Measurements from ENCODE around the gene OR52I2.

OR52I2 gene

DNA sequence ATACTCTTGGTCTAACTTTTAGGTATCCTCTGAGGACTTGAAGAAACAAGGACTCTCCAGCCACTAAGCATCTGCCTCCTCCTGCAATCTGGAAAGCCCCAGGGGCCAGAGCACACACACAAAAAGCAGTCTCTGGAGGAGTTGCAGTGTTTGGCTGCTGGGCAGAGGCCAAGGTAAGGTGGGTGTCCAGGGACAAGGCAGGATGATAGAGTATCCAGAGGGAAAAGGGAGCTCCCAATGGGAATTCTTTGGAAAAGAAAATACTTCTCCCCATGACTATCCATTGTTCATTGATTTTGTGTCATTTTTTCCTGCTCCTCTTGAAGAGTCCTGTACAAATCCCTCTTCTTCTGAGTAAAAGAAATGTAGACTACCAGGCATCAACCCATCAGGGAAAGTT, at the start of gene OR52I2:
Gene OR52I2 (plus strand): TSS at position 301 of the 400 bp plus-strand sequence.
- no peak for DNase-seq

DNA sequence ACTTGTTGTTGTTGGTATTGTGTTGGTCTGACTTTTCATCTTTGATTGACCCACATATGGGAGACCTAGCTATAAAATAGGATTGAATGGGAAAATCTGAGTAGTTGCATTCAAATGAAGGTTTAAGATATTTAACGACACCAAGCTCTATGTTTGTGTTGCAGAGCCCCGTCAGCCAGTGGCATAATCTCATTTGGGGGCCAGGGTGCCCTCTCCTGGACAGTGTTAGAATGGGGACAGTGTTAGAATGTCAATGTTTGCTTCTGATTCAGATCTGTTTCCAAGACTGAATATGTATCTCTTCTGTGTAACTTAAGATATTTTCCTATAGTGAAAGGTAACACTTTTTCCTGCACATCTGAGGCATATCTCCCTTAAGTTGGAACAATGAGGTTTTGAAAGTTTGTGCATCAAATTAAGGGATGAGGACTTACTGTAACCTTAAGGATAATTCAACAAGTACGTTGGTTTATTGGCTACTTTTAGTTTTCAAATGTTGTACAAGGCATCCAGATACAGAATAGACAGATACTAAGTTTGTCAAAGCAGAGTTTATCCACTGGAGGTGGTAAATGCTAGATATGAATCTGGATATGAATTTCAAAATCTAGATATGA, 41.8 kb upstream of the OR52I2 start:
- peak; percentile 17 for DNase-seq

DNA sequence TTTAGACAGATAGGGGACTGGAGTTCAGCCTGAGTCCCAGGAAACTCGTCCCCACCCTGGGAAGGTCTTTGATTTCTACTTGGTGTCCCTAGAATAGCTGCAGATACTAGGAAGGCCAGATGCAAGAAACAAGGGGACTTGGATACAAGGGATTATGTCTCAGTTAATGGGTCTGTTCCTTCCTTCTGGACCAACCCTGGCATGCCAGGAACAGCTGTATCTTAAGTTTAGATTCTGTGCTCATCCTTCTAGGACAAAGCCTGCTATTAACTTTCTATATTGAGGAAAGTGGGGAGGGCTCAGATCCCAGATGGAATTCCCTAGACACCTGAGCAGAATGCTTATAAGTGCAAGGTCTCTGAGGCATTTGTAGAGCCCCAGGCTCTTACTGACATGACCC, 40.5 kb upstream of the OR52I2 start:
- DNase-seq = no peak

DNA sequence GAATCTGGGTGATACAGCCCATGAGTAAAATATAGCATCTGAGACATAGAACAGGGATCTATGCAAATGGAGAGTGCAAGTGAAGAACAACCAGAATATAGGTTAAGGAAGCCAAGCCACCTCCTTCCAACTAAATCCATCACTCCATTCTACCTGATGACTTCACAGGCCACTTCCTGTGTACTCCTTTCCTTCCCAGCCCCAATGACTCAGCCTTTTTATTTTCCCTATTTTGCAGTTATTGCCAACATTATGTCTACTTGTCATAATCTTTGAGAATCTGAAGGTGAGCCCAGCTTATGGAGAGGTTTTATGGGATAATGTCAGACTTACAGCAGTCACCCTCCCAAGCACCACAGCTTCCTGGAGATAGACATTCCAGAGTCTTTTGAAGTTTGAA, 38.0 kb upstream of the OR52I2 start:
- no peak for DNase-seq

DNA sequence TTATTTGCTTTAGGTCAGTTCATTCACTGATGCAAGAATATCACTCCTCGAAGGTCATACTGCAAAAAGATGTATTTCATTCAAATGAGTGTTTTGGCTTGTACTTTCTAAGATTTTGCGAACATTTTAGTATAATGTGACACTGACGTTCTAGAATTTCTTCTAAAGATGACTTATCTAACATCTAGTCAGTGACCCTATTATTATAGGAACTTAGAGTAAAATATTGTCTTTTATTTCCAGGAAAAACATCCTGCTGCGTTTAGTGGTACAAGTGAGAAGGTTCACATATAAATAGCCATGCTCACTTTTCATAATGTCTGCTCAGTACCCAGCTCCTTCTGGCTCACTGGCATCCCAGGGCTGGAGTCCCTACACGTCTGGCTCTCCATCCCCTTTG, 36.7 kb upstream of the OR52I2 start, which contains the start of gene OR52M1:
Gene OR52M1 (plus strand): TSS at position 301 of the 400 bp plus-strand sequence. CDS start 0 bp downstream, at position 301.
- no peak for DNase-seq

DNA sequence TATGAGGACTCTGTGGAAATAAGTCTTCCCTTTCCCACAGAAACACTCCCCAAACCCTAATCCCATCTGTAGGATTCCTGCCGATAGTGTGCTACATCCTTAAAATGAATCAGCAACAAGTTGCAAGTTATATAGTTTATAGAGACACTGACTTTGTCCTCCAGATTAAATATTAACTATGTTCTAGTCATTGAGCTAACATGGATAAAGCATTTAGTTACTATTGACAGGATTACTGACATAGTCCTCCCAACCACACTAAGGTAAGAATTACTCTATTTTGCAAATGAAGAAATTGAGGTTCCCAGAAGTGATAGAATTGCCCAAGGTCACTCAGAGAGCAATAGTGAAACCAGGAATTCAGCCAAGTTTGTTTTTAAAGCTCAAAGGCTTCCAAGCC, 34.7 kb upstream of the OR52I2 start:
- no peak for DNase-seq

DNA sequence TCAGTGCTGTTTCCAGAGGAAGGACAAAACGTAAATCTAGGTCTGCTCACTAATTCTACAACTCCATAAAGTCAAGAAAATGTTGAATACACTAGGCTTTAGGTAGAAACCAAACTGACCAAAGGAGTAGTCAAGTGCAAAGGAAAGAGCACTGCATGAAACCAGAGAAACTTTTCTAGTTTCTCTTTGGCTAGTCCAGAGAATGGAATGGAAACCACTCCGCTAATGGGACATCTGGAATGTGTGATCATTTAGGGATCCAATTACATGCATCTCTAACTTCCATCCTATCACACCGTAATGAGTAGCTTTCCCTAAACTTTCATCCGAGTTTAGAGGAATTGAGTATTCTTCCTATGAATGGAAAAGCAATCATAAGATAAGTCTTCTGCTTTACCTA, 34.1 kb upstream of the OR52I2 start:
- DNase-seq = no peak

DNA sequence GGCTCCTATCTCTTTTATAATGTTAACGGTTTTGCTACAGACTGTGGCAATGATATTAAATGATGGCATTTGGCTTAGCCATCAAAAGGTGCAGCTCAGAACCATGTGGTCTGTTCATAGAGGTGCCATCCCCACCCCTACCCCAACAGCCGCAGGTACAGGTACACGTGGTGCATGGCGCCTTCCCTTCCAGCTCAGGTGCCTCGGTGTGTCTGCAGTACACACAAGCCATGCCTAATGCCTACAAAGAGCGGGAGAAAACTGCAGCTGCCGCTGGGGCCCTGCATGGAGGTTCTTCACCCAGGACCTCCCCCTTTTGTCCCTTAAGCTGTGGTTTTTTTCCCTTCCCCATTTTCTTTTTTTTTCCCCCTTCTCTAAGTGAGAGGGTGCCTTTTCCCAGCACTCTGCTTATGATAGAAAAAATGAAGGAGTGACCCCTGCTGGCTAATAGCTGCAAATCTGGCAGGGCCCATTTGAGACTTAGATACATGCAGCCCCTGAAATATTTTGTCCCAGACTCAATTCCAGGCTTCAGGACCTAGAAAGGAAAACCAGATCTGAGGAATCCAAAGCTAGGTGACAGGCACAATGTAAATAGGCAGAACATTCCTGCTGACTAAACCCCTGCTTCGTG, 30.1 kb upstream of the OR52I2 start:
- DNase-seq = no peak

DNA sequence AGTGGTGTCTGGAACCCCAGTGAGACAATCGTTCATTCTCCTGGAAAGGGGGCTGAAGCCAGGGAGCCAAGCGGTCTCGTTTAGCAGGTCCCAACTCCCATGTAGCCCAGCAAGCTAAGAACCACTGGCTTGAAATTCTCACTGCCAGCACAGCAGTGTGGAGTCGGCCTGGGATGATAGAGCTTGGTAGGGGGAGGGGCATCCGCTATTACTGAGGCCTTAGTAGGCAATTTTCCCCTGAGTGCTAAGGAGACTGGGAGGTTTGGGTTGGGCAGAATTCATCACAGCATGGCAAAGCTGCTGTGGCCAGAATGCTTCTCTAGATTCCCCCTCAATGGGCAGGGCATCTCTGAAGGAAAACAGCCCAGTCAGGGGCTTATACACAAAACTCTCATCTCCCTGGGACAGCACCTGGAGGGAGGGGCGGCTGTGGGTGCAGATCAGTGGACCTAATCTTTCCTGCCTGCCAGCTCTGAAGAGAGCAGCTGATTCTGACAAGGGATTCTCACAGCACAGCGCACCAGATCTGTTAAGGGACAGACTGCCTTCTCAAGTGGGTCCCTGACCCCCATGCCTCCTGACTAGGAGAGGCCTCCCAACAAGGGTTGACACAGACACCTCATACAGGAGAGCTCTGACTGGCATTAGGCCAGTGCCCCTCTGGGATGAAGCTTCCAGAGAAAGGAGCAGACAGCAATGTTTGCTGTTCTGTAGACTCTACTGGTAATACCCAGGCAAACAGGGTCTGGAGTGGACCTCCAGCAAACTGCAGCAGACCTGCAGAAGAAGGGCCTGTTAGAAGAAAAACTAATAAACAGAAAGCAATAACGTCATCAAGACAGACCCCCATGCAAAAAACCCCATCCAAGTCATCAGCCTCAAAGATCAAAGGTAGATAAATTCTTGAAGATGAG, 21.8 kb upstream of the OR52I2 start:
- no peak for DNase-seq

DNA sequence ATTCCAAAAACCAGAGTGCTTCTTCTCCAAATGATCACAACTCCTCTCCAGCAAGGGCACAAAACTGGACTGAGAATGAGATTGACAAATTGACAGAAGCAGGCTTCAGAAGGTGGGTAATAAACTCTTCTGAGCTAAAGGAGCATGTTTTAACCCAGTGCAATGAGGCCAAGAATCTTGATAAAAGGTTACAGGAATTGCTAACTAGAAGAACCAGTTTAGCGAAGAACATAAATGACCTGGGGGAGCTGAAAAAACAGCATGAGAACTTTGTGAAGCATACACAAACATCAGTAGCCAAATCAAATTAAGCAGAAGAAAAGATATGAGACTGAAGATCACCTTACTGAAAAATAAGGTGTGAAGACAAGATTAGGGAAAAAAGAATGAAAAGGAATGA, 21.1 kb upstream of the OR52I2 start:
- no peak for DNase-seq

DNA sequence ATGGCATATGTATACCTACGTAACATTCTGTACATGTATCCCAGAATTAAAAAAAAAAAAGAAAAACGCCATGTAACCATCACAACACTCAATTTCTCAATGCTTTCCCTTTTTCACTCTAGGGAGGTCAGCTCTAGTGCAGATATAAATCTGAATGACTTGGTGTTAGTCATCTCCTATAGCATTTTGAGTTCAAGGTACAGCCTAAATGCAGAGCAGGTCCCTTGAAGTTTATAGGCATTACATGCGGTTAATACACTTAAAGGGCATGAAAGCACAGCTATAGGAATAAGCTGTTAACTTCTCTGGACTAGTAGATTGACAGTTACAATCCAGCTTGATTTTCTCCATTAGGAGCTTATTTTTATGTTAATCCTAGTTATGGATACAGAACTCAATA, 16.2 kb upstream of the OR52I2 start:
- DNase-seq = no peak

DNA sequence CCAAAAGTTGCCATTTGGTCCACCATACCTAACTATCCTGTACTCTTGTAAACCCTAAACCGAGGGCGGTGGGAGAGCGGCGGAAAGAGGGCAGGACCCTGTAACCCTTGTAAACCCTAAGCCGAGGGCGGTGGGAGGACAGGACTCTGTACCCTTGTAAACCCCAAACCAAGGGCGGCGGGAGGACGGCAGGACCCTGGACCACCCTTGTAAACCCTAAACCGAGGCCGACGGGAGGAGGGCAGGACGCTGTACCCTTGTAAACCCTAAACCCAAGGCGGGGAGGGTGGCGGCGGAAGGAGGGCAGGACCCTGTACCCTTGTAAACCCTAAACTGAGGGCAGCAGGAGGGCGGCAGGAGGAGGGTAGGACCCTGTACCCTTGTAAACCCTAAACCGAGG, 12.5 kb upstream of the OR52I2 start:
- DNase-seq = no peak

DNA sequence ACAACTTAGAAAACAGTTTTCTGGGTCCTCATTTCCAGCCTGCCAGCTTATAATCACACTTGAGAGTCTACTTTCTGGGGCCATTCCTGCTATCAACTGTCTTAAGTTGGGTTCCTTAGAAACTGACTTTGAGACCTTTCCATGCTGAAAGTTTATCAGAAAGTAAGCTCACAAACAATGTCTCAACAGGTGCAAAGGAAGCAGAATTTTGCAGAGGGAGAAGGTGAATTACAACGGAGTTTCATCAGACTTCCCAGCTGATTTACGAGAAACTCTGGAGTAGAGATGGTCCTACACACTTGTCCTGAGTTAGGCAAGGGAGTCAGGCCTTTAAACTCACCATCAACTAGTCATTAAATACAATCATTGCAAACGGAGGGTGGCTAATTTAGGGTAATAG, 4.7 kb upstream of the OR52I2 start:
- DNase-seq = no peak

DNA sequence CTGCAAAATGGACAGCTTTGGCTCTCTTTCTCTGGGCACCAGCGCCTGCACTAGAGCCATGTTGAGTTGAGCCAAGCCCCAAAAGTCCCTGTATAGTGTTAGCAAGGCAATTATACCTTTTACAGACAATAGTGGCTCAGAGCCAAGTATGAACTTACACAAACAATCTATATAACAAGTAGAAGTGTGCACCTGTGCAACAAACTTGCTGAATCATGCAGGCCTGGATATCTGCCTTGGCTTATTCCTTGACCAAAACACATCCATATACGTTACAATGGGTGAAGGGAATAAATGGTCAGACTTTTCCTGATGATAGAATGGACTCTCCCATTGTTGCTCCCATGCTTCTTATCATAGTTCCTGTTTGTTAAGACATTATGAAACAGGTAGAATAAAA, 3.8 kb upstream of the OR52I2 start:
- DNase-seq = no peak

DNA sequence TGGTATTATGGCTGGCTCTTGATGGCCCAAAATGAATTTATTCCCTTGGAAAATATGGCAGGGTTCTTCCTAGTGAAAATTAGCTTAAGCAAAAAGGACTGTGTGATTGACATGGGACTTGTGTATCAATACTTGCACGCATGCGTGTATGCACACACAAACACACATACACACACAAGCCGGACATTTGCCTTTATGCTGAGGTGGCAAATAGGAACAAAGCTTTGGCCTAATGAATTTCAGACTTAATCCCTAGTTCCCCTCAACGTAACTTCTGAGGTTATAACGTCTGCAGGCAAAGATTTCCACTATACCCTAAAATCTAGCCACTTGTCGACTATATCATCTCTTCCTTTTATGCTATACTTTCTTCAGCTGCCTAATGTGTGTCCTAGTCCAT, 2.9 kb upstream of the OR52I2 start:
- no peak for DNase-seq

DNA sequence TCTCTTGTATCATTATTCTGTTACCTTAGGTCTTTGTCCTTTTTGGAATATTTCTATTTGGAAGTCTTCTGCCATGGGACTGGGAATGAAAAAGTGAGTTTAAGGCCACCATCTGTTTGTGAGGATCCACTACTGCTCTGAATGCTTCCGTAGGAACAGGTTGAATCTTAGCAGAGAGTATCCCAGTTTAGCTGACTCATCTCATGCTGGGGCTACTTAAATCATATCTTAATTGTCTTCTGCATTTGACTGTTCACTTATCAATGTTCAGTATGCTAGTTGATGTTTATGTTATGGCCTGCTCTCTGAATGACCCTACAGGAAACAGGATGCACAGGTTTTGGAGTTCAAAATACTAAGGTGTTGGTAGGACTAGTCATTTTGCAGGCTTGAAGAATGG, 1.4 kb upstream of the OR52I2 start:
- no peak for DNase-seq

DNA sequence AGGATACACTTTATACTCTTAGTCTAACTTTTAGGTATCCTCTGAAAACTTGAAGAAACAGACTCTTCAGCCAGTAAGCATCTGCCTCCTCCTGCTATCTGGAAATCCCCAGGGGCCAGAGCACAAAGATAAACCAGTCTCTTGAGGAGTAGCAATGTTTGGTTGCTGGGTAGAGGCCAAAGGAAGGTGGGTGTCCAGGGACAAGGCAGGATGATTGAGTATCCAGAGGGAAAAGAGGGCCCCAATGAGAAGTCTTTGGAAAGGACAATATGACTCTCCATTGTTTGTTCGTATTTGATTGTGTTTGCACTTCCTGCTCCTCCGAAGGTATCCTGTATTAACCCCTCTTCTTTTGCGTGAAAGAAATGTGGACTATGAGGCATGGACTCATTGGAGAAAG, 7.5 kb downstream of the OR52I2 start:
- DNase-seq = no peak

DNA sequence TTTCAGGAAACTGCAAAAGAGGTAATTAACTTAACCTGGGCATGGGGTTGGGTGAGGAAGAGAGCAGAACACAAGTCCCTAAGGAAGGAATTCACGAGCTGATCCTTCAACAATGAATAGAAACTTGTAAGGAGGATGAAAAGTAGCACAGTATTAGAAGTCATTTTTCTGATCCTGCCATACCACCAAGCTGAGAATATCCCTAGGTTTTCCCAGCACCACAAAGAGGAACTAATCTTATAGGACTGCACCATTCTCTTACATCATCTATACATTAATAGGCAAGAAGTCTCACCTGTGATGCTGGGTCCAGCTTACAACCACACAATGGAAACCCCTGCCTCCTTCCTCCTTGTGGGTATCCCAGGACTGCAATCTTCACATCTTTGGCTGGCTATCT, 12.2 kb downstream of the OR52I2 start, which contains the start of gene OR52I1:
Gene OR52I1 (plus strand): TSS at position 301 of the 400 bp plus-strand sequence. CDS start 0 bp downstream, at position 301.
- no peak for DNase-seq

DNA sequence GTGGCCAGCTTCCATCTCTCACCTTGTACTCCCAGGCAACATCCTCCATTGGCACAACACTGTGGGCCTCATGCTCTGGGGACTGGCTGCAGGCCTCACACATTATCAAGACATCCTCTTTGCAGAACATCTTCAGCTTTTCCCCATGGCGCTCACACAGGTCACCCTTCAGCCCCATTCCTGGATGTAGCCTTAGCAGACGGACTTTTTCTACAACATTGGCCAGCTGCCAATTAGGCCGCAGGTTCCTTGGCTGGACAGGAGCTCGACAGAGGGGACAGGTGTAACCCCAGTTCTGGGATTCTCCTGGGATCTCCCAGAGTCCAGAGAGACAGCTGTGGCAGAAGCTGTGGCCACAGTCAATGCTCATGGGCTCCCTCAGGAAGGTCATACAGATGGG, 23.5 kb downstream of the OR52I2 start:
- no peak for DNase-seq

DNA sequence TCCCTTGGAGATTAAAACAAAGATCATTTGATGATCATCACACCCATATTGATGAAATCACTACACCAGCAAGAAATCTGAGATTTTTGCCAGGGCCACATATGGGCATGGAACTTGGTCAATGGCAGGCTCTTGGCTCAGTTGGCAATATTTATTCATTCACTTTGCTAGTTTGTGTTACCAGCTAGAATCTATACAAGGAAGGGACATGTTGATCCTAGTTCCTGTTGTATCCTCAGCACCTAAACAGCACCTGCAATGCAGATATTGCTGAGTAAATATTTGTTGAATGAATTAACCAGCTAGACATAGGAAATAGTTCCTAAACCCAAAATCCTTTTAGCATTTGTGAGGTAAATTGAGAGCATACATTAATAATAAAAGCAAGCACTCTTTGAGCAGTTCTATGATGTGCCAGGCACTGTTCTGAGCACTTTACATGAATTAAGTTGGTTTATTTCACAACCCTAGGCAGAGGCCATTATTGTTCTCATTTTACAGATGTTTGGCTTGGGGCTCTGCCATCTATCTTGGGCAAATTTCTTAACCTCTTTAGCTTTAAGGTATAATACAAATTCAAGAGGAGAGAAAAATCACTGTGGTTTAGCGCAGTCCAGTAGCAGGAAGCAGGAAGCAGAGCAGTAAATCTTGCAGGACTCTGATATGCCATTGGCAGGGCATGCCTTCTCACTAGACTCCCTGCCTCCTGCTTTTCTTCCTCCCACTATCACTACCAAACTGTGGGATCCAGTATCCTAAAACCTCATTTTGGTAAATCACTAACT, 24.9 kb downstream of the OR52I2 start:
- peak; percentile 49 for DNase-seq

DNA sequence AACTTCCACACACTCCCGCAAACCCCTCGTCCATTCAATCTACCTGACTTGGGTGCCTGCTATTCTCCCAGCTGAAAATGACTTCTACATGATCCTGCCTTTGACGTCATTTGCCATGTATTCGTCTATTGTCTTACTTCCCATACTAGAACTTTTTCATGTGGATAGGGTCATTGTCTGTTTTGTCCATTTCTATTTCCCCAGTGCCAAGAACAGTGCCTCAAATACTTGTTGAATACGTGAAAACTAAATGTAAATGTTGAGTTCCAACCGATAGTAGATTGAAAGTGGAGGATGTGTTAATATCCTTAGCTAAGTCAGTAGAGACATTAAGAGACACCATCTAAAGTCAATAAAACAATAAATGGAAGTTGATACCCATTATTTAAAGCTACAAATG, 25.6 kb downstream of the OR52I2 start:
- no peak for DNase-seq

DNA sequence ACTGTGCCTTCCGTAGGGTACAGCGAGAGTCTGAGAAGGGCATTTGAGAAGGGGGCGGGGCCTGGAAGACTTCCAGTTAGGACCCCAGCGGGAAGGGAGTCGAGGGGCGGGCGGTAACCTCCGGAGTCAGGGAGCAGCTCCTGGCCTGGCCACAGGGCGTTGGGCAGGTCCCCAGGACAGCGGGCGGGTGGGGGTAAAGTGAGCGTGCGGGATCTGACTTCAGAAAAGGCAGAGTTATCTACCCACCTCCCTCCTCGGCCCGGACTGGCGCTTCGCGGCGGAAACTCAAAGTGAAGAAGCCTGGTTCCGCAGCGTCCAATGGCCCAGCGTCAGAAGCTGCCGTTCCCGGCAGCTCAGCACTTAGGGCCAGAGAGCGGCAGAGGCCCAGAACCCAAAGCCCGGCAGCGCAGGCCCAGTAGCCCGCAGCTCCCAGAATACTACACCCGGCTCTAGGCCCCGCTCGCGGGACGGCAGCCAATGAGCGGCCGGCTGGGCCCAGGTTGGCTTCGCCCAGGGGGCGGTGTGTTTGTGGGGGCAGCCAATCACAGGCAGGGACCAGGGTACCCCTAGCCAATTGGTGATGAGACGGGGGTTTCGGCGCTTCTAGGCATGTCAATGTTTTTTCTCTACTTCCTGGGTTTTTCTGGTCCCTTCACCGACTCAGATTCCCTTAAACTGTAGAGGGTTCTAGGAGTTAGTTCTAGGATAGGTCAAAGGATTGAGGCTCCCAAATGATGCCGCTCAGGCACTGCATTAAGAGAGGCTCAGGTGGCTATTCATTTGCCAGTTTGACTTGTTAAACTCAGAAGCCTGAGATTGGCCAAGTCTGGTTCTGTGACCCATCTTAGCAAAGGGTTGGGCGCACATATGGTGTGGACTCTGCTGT, 26.5 kb downstream of the OR52I2 start, which contains the start of gene TRIM68:
Gene TRIM68 (minus strand): TSS at position 451 of the 886 bp plus-strand sequence. CDS start 2,727 bp downstream, outside the sequence.
- DNase-seq = no peak
